OCI-M2 (cell line): Measurements from ENCODE around the gene CHMP4B.

Source experiments
- DNase-seq: peaks from one replicate; lab custom pipeline; 2025; ENCODE audit not compliant: unreplicated experiment; lab: John Stamatoyannopoulos, UW

Gene CHMP4B

DNA sequence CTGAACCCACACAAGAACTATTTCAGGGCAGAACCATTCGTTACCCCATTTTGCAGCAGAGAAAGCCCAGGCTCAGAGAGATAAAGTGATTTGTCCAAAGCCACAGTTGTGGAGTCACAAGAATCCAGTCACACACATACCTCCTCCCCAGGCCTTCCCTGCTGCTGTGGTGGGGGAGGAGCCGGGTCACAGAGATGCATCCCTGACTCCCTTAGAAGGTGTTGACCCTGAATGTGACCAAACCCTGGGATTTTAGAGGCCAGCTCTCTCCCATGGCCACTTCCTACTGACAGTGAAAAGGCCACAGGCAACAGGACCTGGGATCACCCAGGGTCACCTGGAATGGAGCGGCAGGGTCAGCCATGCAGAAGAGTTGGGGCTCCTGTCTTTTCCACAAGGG lies 48.6 kb downstream of the CHMP4B start:
- DNase-seq = no peak

DNA sequence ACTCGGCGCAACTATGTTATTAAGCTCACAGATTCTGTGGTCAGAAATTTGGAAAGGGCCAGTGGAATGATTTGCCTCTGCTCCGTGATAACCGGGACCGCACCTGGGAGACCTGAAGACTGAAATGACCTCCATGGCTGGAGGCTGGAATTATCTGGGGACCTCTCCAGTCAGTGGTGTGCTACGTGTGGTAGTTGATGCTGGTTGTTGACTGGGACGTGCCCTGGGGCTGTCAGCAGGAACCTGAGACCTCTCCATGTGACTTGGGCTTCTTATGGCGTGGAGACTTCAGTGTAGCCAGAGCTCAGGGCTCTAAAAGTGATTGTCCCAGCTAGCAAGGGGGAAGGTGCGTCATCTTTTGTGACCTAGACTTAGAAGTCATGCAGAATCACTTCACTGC lies 50.3 kb downstream of the CHMP4B start:
- no peak for DNase-seq

- no peak for DNase-seq
These were observed 51.7 kb downstream of the CHMP4B start for GRCh38 chr20:33862709-33863403.

DNA sequence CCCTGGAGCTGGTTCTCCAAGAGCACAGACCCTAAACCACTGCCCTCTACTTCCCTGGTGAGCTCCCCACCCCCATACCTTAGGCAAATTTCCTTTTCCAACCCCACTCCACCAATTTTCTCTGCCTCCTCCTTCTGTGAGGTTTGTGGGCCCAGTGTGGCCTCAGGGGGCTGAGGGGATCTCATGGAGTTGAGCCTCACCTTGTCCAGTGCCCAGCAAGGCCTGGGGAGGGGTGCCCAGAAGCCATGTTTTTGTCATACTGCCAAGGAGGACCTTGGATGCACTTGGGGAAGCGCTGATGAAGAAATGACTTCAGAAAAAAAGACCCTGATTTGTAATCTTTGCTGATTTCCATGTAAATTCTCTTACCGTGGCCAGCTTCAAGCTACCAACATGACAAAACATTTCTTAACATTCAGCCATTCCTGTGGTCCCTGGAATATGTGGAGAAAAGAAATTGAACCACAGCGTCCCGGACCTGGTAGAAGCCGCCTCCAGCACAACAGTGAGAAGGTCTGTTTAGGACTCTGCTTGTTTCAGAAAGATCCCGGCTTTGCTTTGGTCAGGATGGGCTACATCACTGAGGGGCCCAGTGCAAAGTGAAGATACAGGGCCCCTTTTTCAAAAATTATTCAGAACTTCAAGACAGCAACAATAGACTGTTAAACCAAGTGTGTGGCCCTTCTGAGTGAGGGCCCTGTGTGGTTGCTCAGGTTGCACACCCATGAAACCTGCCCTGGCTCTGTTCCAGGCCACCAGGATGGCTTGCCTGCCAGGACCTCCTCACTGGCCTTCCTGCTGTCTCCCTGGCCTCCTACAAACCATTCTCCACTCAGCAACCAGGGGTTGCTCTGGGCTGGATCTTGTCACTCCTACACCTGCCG lies 52.5 kb downstream of the CHMP4B start:
- DNase-seq = no peak

DNA sequence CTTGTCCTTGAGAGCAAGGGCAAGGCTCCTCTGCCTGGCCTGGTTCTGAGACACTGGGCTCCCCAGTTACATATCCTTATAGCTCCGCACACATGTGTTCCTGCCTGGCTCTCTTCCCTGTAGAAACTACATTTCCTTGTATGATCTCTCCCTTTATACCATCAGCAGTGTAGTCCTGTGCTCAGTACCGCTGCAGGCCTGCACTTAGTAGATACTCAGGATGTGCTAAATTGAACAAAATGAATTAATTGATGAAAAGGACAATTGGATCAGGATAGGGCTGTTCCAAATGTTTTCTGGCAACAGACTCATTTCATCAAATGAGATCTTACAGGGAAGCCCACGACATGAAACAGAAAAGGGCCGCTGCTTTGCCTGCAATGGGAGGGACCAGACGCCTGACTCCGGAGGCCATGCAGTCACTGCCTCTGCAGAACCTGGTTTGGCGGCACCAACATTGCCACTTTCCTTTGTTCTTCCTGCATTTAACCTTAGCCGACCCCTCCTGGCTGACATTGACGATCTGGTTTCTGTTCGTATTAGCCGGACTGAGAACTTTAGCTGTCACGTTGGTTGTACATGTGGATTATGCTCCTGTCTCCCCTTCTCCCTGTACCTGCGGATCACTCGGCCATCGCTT lies 53.3 kb downstream of the CHMP4B start:
- DNase-seq = no peak

GRCh38 chr20:33865761-33866370 lies 54.7 kb downstream of the CHMP4B start:
- DNase-seq = no peak

GRCh38 chr20:33866398-33867100 lies 55.4 kb downstream of the CHMP4B start:
- DNase-seq = no peak

DNA sequence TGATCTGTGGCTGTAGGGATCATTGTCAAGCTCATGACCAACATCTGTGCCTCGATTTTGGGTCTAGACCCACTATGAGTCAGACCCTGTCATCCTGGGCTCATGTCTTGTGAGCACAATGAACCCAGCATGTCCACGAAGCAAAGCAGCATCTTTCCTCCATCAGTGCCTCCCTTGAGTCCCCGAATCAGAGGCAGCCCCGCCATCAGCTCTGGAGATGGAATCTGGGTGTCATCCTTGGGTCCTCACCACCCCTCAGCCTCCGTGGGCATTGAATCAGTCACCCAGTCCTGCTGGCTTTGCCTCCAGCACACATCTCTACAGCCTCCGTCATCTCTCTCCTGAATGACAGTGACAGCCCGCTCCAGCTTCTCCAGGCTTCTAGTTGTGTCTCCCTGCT lies 56.9 kb downstream of the CHMP4B start:
- DNase-seq = no peak

GRCh38 chr20:33868595-33868994 lies 57.4 kb downstream of the CHMP4B start:
- DNase-seq = no peak

DNA sequence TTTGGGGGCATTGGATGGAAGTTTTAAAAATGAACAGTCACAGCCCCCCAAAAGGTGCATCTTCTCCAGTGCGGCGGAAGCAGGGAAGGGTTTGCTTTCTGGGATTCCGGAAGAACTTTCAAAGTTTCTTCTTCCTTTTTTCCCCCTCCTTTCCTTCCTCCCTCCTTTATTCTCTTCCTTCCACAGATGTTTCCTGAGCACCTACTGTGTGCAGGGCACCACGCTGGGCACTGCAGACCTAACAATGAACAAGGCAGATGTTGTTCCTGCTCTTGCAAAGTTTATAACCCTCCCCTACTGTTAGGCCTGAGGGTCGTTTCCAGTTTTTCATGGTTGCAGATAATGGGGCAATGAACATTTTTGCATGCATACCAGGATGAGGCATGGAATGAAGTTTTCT lies 58.1 kb downstream of the CHMP4B start:
- no peak for DNase-seq

GRCh38 chr20:33871362-33871761 lies 60.2 kb downstream of the CHMP4B start:
- DNase-seq = no peak

DNA sequence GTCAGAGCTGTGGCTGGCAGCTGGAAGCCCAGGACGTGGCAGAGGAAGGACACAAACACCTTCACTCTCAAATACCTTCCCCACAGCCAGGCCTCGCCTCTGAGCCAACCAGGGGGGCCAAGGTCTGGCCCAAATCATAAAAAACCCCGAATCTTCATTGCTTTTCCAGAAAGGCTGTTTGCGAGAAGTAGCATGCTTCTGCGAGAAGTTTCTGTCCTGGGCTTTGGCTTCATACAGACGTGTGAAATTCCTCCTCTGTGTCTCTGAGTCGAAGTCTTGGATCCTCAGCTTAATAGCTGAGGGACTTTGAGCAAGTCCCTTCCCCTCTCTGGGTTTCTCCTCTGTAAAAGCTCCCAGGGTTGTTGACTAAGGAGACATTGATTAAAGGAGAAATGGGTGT lies 63.0 kb downstream of the CHMP4B start:
- DNase-seq = no peak

DNA sequence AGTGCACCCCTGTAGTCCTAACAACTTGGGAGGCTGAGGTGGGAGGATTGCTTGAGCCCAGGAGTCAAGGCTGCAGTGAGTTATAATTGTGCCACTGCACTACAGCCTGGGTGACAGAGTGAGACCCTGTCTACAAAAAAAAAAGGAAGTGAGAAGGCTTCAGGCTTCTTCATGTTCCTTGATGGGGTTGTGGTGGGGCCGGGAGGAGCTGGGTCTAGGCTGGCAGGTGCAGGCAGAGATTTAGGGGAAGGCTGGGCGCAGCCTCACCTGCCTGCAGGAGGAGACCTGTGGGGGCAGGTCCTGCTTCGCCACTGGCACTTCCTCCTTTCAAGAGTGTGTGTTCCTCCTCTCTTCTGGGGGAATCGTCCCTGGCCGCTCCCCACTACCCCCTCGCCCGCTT lies 63.9 kb downstream of the CHMP4B start:
- no peak for DNase-seq

GRCh38 chr20:33875534-33876026 lies 64.4 kb downstream of the CHMP4B start:
- DNase-seq = no peak

DNA sequence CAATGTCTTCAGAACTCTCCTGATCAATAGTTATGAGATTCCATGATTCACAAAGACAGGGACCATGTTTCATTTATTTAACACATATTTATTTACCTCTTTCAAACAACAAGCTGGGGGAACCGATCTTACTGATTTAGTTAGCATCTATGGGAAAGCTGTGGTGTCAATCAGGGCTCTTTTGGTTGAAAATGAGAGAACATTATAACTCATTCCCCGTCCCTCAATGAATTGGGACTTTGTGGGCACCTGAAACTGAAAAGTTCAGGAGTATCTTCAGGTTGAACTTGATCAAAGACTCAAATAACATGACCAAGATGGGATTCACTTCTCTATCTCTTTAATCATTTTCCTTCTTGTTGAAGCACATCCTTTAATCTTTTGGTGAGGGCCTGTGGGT lies 67.4 kb downstream of the CHMP4B start:
- DNase-seq = no peak

- DNase-seq = no peak
These were observed 69.2 kb downstream of the CHMP4B start for GRCh38 chr20:33880396-33880795.

DNA sequence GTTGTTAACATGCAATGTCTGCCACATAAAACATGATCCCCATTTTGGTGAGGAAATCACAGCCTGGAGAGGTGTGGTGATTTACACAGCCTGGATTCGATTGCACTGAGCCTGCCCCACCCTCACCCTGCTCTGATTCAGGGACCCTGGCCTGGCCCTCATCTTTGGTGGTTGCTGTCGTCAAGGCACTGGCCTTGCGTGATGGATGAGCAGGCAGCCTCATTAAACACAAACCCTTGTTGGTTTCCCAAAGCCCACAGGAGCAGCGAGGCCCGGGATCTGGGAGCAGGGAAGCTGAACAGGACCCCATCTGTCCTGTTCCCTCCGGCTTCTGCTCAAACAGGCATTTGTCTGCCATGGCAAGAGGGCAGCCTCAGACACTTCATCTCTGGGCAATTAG lies 70.8 kb downstream of the CHMP4B start:
- DNase-seq = no peak

- no peak for DNase-seq
These were observed 71.3 kb downstream of the CHMP4B start for GRCh38 chr20:33882481-33882880.

- DNase-seq = no peak
These were observed 72.0 kb downstream of the CHMP4B start for GRCh38 chr20:33883164-33883563.

DNA sequence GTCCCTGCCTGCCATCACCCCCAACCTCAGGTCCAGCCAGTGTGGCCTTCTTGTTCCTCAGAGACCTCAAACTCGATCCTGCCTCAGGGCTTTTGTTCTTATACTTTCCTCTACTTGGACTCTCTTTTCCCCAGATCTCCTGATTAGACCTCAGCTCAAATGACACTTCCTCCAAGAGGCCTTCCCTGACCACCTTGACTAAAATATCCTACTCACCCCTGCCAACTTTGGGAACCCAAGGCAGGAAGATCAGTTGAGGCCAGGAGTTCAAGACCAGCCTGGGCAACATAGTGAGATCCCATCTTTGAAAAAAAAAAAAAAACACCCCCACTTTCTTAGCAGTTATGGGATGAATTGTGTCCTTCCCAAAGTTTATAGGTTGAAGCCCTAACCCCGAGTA lies 73.5 kb downstream of the CHMP4B start:
- DNase-seq = no peak

- no peak for DNase-seq
These were observed 78.2 kb downstream of the CHMP4B start for GRCh38 chr20:33889312-33889711.
